GM21423 (cell line): ENCODE measurements around the gene DGKB.
A peak's percentile ranks its signal among the peaks of the same experiment; 100 is the strongest.

ENCODE experiments used
- ATAC-seq: cut with Tn5 transposase; IDR thresholded peaks from one replicate; pipeline ENCODE4 v1.9.1; 2021; ENCODE audit warnings: mild to moderate bottlenecking, moderate library complexity; ENCODE audit not compliant: unreplicated experiment

Gene DGKB

DNA sequence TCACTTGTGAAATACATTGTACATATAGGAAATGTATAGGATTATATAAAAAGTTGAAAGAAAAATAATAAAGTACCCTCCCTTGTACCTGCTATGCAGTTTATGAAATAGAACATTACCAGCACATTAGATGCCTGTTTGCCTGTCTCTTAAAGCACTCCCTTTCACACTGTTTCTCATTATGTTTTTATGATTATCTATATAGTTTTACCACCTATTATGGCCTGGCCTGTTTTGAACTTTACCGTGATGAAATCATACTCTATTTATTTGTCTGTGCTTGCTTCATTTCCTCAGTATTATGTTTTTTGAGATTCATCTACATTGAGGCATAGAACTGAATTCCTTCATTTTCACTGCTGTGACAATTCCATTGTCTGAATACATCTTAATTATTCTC is 41.1 kb downstream of the DGKB start:
- no peak for ATAC-seq

DNA sequence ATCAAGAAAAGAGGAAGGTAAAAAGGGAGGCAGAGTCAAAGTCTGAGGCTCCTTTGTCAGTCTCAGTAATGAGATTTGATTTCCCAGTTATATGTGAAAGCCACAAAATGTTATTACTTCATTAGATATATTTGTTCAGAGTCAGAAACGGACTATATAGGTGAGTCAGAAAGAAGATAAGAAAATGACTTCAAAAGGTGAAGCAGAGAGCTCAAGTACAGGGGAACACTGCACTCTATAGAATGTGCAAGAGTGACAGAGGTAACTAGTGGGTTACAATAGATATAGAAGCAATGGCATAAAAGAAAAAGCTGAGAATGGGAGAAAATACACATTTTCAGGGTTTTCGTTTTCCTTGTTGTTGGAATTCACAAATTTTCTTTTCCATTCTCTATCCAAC is 43.3 kb downstream of the DGKB start:
- ATAC-seq = no peak

DNA sequence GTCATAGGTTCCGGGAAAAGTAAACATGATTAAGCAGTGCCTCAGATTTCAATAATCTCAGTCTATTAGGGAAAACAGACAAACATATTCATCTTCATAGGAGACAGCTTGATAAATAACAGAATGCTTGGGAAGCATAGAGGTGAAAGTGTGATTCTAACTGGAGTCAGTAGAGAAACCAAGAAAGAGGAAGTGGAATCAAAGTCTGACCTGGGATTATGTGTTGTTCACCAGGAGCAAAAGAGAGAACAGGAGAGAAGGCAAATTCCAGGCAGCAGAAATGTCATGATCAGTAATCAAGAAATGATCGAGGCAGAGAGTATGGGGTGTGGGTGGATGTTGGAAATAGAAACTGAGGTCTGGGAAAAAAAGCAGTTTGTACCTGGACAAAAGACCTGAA is 43.7 kb downstream of the DGKB start:
- ATAC-seq = no peak

DNA sequence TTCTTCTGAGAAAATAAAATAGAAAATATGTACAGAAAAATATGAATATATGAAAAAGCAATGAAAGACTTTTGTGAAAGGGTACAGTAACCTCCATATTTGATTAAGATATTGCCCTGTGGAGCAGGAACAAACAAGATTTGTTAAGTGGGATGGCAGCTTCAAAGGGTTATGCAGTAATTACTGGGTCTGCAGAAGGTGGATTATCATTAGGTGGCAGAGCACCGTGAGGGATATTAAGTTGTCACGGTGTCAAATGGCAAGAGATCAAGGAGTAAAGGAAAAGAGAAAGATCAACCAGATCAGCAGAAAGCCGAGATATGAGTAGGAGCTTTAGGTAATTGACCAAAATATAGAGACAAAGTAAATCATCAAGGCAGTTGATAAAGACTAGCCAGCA is 44.1 kb downstream of the DGKB start:
- ATAC-seq = no peak

DNA sequence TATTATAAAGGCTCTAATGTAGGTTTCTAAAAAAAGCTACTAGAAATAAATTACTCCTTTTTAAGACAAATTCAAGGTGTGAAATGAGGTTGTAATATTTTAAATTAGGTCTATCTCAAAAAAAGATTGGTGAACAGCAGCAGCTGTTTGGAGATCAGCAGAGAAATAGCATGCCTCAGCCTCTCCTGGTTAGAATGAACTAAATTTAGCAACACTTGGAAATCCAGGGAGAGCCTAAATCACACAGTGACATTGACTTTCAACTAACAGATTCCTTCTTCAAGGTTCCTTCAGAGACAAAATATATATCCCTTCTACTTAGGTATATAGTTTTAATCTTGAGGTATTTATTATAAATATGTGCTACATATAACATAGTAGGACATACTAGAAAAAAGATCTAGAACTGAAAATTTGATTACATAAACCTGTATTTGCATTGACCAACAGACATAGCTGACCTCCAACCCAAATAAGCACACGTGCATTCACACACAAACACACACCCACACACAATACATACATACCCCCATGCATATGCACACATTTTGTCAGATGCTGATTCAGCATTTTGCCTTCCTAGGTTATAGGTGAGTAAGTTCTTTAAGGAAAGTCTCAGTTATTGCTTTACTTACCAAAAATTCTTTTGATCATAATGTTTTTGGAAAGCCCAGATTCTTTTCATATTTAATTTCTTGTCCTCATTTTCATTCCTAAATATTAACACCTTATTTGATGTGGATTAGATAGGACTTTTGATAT is 47.3 kb downstream of the DGKB start:
- no peak for ATAC-seq

DNA sequence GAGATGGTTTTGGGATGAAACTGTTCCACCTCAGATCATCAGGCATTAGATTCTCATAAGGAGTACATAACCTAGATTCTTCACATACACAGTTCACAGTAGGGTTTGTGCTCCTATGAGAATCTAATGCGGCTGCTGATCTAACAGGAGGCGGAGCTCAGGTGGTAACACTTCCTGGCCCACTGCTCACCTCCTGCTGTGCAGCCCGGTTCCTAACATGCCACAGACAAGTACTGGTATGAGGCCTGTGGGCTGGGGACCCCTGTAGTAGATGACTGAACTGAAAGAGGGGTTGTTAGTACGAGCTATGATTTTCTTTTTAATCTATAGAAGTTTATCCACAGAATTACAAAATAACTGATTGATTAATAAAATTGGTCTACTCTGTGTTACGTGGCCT is 48.1 kb downstream of the DGKB start:
- no peak for ATAC-seq

DNA sequence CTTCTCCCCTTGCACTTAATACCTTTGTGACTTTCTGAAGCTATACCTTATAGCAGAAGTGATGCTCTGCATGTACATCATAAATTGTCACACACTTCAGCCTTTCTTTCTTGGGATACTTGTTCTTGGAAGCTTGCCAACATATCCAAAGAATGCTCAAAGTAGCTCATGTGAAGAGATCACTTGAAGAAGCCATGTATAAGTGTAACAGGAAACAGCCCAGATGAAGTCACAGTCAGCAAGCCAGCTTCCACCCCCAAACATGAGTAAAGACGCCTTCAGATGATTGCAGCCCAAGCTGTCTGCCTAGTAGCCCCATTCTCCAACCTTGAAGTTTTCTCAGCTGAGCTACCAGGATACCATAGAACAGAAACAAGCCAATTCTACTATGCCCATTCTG is 50.9 kb downstream of the DGKB start:
- no peak for ATAC-seq

DNA sequence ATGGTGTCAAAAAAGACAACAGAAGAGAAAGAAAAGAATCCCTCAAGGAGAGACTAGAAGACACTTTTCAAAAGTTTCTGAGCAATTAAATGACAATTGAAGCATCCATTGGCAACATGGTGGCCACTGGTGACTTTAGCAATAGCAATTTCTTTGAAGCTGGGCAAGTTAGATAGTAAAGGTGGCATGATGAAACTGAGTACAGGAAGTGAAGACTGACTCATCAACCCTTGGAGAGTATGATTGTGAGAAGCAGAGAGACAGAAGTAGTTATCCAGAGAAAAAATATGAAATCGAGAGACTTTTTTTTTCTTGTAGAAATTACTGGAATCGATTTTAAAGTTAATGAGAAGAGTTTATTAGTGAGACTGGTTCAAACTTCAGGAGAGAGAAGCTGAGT is 52.5 kb downstream of the DGKB start:
- ATAC-seq = peak; percentile 63

DNA sequence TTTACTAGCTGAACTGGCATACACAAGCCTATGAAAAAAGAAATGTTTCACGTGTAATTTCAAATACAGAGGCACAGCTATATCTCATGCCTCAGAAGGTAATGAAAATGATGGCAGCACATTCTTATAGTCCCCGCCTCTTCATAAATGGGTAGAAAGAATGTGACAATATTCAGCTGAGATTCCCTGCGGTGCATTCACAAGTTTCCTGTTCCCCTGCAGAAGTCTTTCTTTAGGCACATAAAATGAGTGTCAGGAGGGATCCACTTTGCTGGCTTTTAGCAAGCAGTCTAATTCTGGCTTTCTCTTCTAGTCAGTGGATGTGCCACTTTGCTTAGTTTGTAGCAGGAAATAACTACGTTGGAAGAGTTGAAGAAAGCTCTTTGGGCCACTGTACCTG is 56.1 kb downstream of the DGKB start:
- ATAC-seq = no peak

DNA sequence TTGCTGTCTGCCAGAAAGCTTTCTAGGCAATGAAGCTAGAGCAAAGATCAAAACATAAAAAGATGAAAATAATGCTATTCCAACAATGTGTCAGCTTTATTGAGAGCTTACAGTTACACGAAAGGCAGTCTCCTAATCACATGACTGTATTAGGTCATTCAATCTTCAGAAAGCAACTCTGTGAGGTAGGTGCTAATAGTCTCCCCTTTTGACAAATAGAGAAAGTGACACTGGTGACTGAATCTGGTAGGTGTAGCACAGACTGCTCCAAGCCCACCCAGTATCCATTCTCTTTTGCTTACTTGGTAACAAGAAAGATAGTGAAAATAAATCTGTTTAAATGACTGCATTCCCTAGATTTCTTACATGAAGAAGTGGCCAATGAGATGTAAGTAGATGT is 58.8 kb downstream of the DGKB start:
- ATAC-seq = no peak

DNA sequence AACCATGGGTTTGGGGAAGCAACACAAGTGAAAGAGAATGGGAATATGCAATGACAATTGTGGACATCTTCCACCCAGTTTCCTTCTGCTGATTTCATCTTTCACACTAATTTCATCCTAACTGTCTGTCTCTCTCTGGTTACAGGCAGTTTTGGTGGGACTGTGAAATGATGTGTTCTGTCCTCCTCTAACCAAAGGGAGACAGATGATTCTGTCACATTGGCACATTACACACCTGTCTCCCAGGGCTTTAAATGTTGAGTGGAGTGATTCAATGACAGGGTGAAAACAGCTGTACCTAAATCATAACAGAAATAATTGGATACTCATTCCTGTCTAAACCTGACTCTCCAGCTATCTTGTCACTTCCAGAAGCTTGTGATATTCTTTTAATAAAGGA is 60.0 kb downstream of the DGKB start:
- ATAC-seq = no peak

DNA sequence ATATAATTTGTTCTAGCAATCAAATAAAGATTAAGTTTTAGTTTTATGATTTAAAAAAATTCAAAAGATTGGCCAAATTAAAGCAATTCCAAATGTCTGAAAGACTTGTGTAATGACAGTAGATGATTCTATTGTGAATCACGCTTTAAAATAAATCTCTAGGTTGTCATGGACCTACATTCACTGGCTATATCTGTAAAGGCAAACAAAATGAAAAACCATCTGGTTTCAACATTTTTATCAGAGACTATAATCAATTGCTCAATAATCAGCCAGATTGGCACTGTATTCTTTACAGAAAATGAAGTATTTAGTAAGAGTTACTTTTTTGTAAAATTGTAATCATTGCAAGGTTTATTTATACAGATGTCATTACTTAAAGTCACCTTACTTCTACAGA is 60.7 kb downstream of the DGKB start:
- ATAC-seq = no peak

DNA sequence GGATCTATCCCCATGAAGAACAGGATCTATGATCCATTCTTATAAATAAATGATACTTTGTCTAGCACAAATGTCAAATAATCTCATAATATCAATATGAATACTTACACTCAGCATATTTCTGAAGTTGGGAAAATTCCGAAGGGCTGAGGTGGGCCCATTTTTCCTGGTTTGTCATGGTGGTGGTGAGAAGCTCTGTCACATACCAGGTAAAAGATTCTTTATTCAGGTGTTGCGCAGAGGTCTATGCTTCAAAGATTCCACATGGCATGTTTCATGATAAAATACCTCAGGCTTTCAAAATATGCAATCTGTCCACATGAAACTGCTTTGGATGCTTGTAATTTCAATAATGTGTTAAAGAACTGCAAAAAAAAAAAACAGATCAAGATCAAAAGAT is 61.5 kb downstream of the DGKB start:
- ATAC-seq = no peak

DNA sequence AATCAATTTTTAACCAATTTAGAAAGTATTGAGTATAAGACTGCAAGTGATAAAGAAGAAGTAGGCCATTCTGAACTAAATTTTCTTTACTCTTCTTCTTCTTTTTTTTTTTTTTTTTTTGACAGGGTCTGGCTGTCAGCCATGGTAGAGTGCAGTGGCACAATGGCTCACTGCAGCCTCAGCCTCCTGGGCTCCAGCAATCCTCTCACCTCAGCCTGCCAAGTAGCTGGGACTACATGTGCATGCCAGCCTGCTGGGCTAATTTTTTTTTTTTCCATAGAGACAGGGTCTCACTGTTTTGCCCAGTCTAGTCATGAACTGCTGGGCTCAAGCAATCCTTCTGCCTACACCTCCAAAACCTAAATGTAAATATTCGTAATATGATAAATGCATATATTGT is 63.2 kb downstream of the DGKB start:
- ATAC-seq = no peak

DNA sequence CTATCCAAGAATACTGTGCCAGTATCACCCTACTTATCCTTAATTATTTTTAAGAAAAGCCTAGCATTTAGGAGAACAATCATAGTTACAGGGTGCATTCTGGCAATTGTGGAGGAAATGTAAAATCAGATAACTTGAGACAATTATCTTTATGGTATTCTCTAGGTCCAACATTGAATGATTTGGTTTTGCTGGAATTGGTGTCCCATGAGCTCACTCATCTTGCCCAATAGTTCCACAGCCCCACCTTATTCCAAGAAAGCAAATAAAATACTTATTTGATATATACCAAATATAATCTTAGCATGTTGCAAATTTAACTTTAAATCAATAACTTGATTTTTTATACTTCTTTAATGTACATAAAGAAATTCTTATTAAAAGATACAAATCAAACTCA is 65.3 kb downstream of the DGKB start:
- ATAC-seq = no peak

DNA sequence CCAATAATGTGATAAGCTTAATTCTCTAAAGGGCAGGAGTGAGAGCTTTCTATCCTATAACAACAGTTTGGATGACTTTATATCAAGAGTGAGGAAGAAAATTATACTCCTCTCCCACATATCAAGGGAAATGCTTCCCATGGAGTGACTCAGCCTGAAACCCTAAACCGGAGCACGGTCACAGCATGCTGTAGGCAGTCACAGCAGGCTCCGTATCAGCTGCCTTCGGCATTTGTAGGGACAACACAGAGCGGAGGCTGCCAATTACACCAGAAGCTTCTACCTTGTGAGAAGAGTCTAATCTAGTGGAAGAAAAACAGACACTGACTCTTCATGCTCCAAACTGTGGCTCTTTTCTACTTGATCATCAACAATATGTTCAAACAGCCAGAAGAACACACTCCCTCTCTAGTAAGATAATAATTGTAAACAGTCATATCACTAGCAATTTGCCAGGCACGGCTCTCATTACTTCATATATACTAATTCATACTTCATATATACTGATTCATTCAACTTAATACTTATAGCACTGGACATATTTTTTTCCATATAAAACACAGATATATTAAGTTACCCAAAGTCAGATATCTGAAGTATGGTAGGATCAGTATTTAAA is 65.9 kb downstream of the DGKB start:
- no peak for ATAC-seq

DNA sequence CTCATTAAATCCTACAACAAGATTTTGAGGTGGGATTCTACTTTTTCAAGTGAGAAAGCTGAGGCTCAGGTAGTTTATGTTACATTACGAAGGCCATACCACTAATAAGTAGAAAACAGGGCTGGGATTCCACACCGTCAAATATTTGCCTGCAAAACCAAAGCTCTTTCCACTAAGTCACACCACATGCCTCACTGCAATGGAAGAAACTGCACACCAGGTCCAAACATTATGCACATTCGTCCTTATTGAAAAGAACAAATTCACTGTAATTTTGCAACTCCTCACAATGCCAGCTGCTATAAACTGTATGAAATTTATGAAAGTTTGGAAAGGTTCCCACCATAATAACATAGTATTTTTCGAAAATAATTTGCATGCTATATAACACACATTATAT is 66.5 kb downstream of the DGKB start:
- ATAC-seq = no peak

DNA sequence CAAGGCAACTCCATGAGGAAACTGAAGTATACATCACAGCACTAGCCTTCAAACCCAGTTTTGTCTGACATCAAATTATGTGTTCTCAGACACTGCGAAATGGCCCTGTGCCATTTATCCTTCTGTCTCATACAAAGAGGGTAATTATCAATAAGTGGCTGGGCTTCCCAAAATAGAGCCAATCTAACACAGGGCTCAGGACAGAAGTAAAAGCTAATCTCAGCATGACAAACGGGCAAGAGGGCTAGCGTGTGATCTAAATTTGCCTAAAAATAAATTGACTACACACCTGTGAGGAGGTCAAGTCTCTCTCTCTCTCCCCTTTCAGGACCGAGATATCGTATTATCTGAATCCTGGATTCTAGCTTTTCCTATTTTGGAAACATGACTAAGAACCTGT is 67.2 kb downstream of the DGKB start:
- no peak for ATAC-seq

DNA sequence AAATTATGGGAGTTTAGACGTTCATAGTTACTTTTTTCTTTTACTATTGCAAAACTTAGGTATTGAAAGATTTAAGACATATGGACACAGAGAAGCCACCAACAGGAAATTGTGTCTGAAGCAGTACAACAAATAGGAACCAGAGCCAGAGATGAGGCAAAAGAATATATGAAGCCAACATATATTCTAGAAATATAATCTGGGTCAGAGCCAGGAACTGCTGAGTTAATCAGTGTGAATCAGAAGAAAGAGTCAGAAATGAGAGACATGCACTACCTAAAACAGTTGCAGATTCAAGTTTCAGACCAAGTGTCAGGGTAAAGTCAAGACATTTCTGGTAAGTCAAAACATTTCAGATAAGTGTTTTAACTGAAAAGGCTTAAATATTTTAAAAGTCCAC is 67.7 kb downstream of the DGKB start:
- ATAC-seq = peak; percentile 45

DNA sequence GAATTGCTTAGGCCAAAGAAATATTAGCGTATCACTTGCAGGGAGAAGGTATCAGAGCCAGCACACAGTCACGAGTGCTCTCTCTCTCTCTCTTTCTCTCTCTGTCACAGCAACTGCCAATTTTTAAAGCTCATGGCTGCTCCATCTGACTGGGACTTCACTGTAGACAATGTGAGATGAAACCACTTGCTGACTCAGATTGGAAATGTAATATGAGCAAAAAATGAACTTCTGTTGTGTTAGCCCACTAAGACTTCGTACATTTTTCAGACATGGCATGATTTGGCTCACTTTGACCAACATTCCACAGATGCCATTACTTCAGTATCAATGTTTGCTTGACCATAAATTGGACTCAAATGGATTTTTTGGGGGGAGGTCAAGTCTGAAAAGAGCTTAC is 68.1 kb downstream of the DGKB start:
- ATAC-seq = no peak

DNA sequence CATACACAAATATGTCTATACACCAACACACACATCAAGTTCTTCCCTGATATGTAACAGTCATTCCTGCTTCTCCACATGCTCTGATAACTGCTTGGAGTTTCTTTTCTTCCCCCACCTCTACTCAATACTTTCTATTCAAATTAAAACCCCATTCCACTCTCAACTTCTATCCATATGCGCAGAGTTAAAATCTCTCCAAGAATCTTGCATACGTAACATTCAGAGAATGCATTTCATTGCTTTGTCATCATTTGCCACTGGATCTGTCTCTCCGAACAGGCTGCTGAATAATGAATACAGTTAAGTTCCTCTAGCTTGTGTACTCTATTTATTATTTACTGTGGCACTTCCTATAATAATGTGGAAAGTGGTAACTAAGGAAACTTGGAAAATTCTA is 68.8 kb downstream of the DGKB start:
- no peak for ATAC-seq

DNA sequence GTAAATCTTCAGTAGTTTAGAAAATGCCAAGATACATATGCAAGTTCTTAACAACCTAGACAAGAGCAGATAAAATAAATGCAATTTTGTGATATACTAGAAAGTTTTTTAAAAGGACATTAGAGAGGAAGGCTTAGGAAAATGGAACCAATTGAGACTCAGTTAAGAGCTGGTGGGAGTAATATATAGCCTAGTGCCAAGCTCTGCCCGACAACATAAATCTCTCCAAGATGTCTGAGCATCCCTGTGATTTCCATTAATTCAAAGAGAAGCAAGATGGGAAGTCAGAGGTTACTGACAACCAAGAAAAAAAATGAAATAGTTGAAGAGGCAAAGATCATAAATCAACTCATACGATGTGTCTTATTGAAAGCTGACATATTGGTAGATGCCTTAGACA is 74.5 kb downstream of the DGKB start:
- ATAC-seq = no peak

DNA sequence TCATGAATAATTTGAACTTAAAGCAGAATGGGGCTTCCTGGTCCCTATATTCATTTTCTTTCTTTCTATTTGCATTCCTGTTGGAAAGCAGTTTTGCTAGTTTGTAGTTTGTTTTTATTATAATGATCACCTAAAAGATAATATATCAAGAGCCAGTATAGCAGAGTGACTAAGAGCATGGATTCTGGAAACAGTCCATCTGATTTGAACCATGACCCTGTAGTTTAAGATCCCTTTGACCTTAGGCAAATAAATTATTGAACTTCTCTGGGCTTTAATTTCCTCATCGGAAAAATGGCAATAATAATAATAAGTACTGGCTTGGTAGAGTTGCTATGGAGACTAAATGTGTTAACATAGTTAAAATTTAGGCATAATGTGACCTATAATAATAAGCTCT is 76.1 kb downstream of the DGKB start:
- ATAC-seq = no peak
